Natural killer cell (primary cell): ENCODE data around the gene GAL3ST3. TPM values are rescaled to one million over a fixed set of nuclear protein-coding genes. Genes with fewer than 3 reads are reported as not detected.

ENCODE experiments used
- ATAC-seq, 3 donors: fragments of 150-1000 bp in 2 of 3; fragments of 200-7000 bp in 1 of 3; cut with Tn5 transposase; 1 replicate in 1 of 3; 2 replicates in 2 of 3; pipeline ENCODE4 v1.10.0; 2021; ENCODE audit warnings: mild to moderate bottlenecking in 2 of 3, moderate library complexity in 2 of 3
- DNase-seq, 2 donors: peaks; one replicate each; pipeline versions ENCODE4 v3.0.0 to v3.0.0-alpha.2; 2013 to 2021; ENCODE audit warnings: mixed read lengths in 1 of 2
- H3K27ac ChIP-seq: one replicate; pipeline ENCODE4 v1.5.1; 2013; ENCODE audit warnings: mild to moderate bottlenecking, low read length
- H3K27me3 ChIP-seq: one replicate; pipeline ENCODE4 v1.6.1; 2013; ENCODE audit warnings: low read length; ENCODE audit not compliant: control insufficient read depth, insufficient read depth
- H3K36me3 ChIP-seq: one replicate; pipeline ENCODE4 v1.6.1; 2013; ENCODE audit warnings: low read length; ENCODE audit not compliant: control insufficient read depth, insufficient read depth
- H3K4me1 ChIP-seq: one replicate; pipeline ENCODE4 v1.6.1; 2013; ENCODE audit warnings: low read length; ENCODE audit not compliant: control insufficient read depth, insufficient read depth
- H3K4me3 ChIP-seq: one replicate; pipeline ENCODE4 v1.5.1; 2013; ENCODE audit warnings: low read length
- H3K9me3 ChIP-seq: one replicate; pipeline ENCODE4 v1.6.1; 2013; ENCODE audit warnings: low read length; ENCODE audit not compliant: control insufficient read depth, insufficient read depth
- H3K27ac Mint-ChIP-seq, 2 donors: one replicate each; pipeline ENCODE4 v1.8.0; 2022; ENCODE audit warnings: mild to moderate bottlenecking in 2 of 2, mixed read lengths in 2 of 2, moderate library complexity in 1 of 2
- H3K27me3 Mint-ChIP-seq, 2 donors: one replicate each; pipeline ENCODE4 v1.8.0; 2022; ENCODE audit warnings: low read depth in 2 of 2, mixed read lengths in 2 of 2
- H3K36me3 Mint-ChIP-seq: one replicate; pipeline ENCODE4 v1.8.0; 2022; ENCODE audit warnings: mixed read lengths
- H3K4me1 Mint-ChIP-seq, 2 donors: one replicate each; pipeline ENCODE4 v1.8.0; 2022; ENCODE audit warnings: mixed read lengths in 2 of 2
- H3K4me3 Mint-ChIP-seq: one replicate; pipeline ENCODE4 v1.8.0; 2022; ENCODE audit warnings: mild to moderate bottlenecking, moderate library complexity, mixed read lengths
- H3K9me3 Mint-ChIP-seq, 2 donors: one replicate each; pipeline ENCODE4 v1.8.0; 2022; ENCODE audit warnings: mixed read lengths in 2 of 2
- WGBS: methylation state at CpG from one replicate; pipeline ENCODE4 v1.1.7; 2013; ENCODE audit warnings: missing lambda C conversion rate; ENCODE audit not compliant: insufficient coverage; 5-methylcytosine and 5-hydroxymethylcytosine counted together
- intact Hi-C: fragments of 100-400 bp; cut with micrococcal nuclease; formaldehyde crosslinking; loops from one replicate; pipeline ENCODE4 v1.14.2; 2022
- total RNA-seq, 4 donors: library from RNA; stranded (reverse); fragments of 120-200 nt in 1 of 4; gene quantifications; one replicate each; pipeline versions ENCODE4 v1.2.3 to v1.2.4, GENCODE V29; 2013 to 2022
- TF ChIP-seq, protein P1 (sequence below): fragments of 200-600 bp; IDR thresholded peaks from one replicate; pipeline ENCODE4 v1.8.0; 2022; ENCODE audit warnings: antibody characterized with exemption

Gene GAL3ST3
- total RNA-seq, 3 donors from 2014 or later (not counting 1 experiment from before 2014, with no cell fraction given) = not detected

DNA sequence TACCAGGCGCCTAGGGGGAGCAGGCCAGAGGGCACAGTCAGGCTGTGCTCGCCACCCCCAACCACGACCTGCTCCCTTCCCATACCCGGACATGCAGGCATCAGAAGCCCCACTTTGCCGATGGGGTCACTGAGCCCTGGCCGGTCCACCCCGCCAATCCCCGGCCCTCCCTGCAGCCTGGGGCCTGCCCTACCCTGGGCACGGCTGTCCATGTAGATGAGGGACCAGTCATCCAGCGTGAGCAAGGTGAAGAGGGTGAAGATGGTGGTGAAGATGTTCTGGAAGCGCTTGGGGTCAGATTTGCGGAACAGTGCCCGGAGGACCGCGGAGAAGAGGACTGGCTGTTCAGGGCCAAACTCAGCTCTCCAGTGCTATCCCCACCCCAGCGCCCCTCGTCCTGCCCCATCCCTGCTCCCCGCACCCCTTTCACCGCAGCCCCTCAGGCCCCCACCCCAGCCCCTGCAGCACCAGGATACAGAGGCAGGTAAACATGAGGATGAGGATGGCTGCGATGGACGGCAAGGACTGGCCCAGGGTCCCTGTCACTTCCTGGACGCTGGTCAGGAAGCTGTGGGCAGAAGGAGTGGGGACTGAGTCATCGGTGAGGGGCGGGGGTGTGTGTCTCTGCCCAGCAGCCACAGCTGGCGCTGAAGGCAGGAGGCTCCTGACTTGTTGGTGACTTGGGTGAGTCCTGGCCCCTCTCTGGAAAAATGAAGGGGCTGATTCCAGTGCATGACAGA, 28.2 kb downstream of the GAL3ST3 start:
- intact Hi-C loops = loop anchor here (2.0 kb wide), 1 partner anchor 18 kb away; the partner anchor contains the start of genes BANF1 and EIF1AD

GRCh38 chr11:66020212-66020611, 28.7 kb downstream of the GAL3ST3 start:
- H3K4me3 Mint-ChIP-seq = peak overlapping the region; percentile 82
- no peaks in the 10 kb centered on the region for H3K36me3 ChIP-seq
- 74% methylated on average over 8 of the region's 8 CpGs for WGBS
- intact Hi-C loops = loop anchor here (2.0 kb wide), 1 partner anchor 17 kb away; the partner anchor contains the start of genes BANF1 and EIF1AD
- H3K4me3 ChIP-seq = no peak overlapping the region
- H3K9me3 ChIP-seq = no peaks in the 10 kb centered on the region
- H3K9me3 Mint-ChIP-seq = no peaks in the 10 kb centered on the region
- H3K4me1 ChIP-seq = peaks cover 31% of the 10 kb centered on the region
- H3K27me3 Mint-ChIP-seq = peaks cover 4 to 5% of the 10 kb centered on the region in 2 donors
- peaks cover 30 to 32% of the 10 kb centered on the region in 2 donors for H3K4me1 Mint-ChIP-seq
- ATAC-seq (no peak), DNase-seq (no peak)
- TF ChIP-seq, protein P1, sequence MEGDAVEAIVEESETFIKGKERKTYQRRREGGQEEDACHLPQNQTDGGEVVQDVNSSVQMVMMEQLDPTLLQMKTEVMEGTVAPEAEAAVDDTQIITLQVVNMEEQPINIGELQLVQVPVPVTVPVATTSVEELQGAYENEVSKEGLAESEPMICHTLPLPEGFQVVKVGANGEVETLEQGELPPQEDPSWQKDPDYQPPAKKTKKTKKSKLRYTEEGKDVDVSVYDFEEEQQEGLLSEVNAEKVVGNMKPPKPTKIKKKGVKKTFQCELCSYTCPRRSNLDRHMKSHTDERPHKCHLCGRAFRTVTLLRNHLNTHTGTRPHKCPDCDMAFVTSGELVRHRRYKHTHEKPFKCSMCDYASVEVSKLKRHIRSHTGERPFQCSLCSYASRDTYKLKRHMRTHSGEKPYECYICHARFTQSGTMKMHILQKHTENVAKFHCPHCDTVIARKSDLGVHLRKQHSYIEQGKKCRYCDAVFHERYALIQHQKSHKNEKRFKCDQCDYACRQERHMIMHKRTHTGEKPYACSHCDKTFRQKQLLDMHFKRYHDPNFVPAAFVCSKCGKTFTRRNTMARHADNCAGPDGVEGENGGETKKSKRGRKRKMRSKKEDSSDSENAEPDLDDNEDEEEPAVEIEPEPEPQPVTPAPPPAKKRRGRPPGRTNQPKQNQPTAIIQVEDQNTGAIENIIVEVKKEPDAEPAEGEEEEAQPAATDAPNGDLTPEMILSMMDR = no peak
- peak overlapping the region; percentile 61 for H3K27ac ChIP-seq
- no peaks in the 10 kb centered on the region for H3K36me3 Mint-ChIP-seq
- H3K27me3 ChIP-seq = no peaks in the 10 kb centered on the region
- H3K27ac Mint-ChIP-seq = peak overlapping the region; percentile 57 to 91

More for the DNA sequence above, 28.2 kb downstream of the GAL3ST3 start:
- Histone ChIP-seq H3K9me3 (no peaks in the 10 kb centered on the region), H3K4me3 (peak overlapping the region; percentile 21), H3K27me3 (no peaks in the 10 kb centered on the region), H3K27ac (peak overlapping the region; percentile 61), H3K36me3 (no peaks in the 10 kb centered on the region), H3K4me1 (peaks cover 31% of the 10 kb centered on the region)
- Mint-ChIP-seq H3K36me3 (no peaks in the 10 kb centered on the region), H3K9me3 (no peaks in the 10 kb centered on the region), H3K4me3 (peak overlapping the region; percentile 82), H3K27ac (peak overlapping the region; percentile 57 to 91), H3K4me1 (peaks cover 30 to 32% of the 10 kb centered on the region in 2 donors), H3K27me3 (peaks cover 4 to 5% of the 10 kb centered on the region in 2 donors)
- TF ChIP-seq, protein P1 = no peak
- peak; percentile 32 to 66 for DNase-seq
- 63% methylated on average over 25 of the region's 25 CpGs for WGBS
- ATAC-seq = peak; percentile 82 to 89 (median 87)

- no peak overlapping the region for H3K4me3 ChIP-seq
- H3K4me1 Mint-ChIP-seq = peaks cover 25 to 32% of the 10 kb centered on the region in 2 donors
- H3K4me3 Mint-ChIP-seq = no peak overlapping the region
- H3K9me3 ChIP-seq = no peaks in the 10 kb centered on the region
- H3K27ac Mint-ChIP-seq = peak overlapping the region in 1 of 2 donors; percentile 16
- no peaks in the 10 kb centered on the region for H3K36me3 Mint-ChIP-seq
- H3K27me3 Mint-ChIP-seq = peaks cover 0 to under 1% of the 10 kb centered on the region in 2 donors
- H3K27me3 ChIP-seq = peaks cover 6% of the 10 kb centered on the region
- WGBS = 82% methylated on average over 4 of the region's 4 CpGs
- ATAC-seq = no peak
- peaks cover 26% of the 10 kb centered on the region for H3K4me1 ChIP-seq
- no peaks in the 10 kb centered on the region for H3K9me3 Mint-ChIP-seq
- DNase-seq = no peak
- TF ChIP-seq, protein P1 = no peak
- intact Hi-C loops = no loop called here
- no peaks in the 10 kb centered on the region for H3K36me3 ChIP-seq
- H3K27ac ChIP-seq = no peak overlapping the region
These were observed 31.6 kb downstream of the GAL3ST3 start for GRCh38 chr11:66017321-66017720.
